Effector memory CD4-positive, alpha-beta T cell (primary cell): Measurements from ENCODE around the gene XRCC5.

Experiments used
- DNase-seq, 3 donors: peaks; one replicate each; pipeline ENCODE4 v3.0.0-alpha.2; 2020
- H3K27ac ChIP-seq: 2 replicates; pipeline ENCODE4 v1.7.0; 2013; ENCODE audit warnings: mild to moderate bottlenecking, low read length, moderate library complexity; ENCODE audit not compliant: insufficient read depth, poor library complexity, severe bottlenecking
- H3K27me3 ChIP-seq: replicated peaks from 2 replicates; pipeline ENCODE4 v1.7.0; 2013; ENCODE audit warnings: mild to moderate bottlenecking, low read length; ENCODE audit not compliant: insufficient read depth, control insufficient read depth, poor library complexity, severe bottlenecking
- H3K36me3 ChIP-seq: 2 replicates; pipeline ENCODE4 v1.7.0; 2013; ENCODE audit warnings: mild to moderate bottlenecking, low read length, moderate library complexity; ENCODE audit not compliant: control insufficient read depth, insufficient read depth
- H3K4me1 ChIP-seq: 2 replicates; pipeline ENCODE4 v1.7.0; 2013; ENCODE audit warnings: low read length, mild to moderate bottlenecking; ENCODE audit not compliant: control insufficient read depth, insufficient read depth, poor library complexity, severe bottlenecking
- H3K4me3 ChIP-seq: 2 replicates; pipeline ENCODE4 v1.7.0; 2013; ENCODE audit warnings: low read length, low read depth, mild to moderate bottlenecking; ENCODE audit not compliant: insufficient read depth, poor library complexity, severe bottlenecking
- H3K9me3 ChIP-seq: 2 replicates; pipeline ENCODE4 v1.7.0; 2013; ENCODE audit warnings: mild to moderate bottlenecking, low read length, moderate library complexity; ENCODE audit not compliant: control insufficient read depth

XRCC5 gene

DNA sequence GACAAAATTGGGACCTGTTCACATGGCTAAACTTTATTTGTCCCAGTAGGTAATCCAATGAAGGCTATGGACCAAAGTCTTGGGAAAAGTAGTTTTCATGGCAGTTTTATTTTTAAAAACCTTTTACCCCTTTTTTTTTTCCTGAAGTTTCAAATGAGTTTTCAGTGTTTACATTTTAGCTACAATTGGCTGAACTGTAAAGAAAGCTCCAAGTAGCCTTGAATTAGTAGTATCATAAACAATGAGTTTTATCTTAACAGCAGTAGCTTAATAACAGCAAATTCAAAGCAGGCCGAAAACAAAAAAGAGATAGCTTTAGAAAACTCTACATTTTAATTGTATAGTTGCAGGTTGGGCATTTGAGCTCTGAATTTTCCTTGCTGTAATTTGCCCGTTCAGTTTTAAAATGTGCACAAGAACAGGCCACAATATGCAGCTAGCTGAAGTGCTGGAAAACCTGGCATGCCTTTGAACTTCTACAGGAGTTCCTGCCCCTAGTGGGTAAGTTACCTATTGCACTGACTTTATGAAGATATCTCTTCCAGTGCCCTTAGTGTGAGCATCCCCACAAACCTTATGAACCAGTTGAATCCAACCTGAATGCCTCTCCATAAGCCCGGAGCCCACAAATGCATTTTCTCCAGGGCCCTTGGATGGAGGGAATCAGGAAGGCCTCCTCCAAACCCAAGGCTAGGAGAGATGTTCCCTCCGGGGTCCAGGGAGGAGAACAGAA lies 106.7 kb downstream of the XRCC5 start:
- no peak for DNase-seq
- no peaks in the 10 kb centered on the region for H3K9me3 ChIP-seq
- H3K27ac ChIP-seq: no peak overlapping the region
- H3K4me3 ChIP-seq: no peak overlapping the region
- H3K36me3 ChIP-seq: no peaks in the 10 kb centered on the region
- H3K27me3 ChIP-seq: no peaks in the 10 kb centered on the region
- no peaks in the 10 kb centered on the region for H3K4me1 ChIP-seq

DNA sequence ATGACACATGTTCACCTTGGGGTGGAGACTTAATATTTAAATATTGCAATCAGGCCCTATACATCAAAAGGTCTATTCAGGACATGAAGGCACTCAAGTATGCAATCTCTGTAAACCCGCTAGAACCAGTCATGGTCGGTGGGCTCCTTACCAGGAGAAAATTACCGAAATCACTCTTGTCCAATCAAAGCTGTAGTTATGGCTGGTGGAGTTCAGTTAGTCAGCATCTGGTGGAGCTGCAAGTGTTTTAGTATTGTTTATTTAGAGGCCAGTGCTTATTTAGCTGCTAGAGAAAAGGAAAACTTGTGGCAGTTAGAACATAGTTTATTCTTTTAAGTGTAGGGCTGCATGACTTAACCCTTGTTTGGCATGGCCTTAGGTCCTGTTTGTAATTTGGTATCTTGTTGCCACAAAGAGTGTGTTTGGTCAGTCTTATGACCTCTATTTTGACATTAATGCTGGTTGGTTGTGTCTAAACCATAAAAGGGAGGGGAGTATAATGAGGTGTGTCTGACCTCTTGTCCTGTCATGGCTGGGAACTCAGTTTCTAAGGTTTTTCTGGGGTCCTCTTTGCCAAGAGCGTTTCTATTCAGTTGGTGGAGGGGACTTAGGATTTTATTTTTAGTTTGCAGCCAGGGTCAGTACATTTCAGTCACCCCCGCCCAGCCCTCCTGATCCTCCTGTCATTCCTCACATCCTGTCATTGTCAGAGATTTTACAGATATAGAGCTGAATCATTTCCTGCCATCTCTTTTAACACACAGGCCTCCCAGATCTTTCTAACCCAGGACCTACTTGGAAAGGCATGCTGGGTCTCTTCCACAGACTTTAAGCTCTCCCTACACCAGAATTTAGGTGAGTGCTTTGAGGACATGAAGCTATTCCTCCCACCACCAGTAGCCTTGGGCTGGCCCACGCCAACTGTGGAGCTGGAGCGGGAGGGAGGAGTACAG lies 108.1 kb downstream of the XRCC5 start:
- no peak for DNase-seq
- no peak overlapping the region for H3K4me3 ChIP-seq
- no peaks in the 10 kb centered on the region for H3K27me3 ChIP-seq
- H3K9me3 ChIP-seq: no peaks in the 10 kb centered on the region
- H3K4me1 ChIP-seq: no peaks in the 10 kb centered on the region
- H3K36me3 ChIP-seq: no peaks in the 10 kb centered on the region
- no peak overlapping the region for H3K27ac ChIP-seq

DNA sequence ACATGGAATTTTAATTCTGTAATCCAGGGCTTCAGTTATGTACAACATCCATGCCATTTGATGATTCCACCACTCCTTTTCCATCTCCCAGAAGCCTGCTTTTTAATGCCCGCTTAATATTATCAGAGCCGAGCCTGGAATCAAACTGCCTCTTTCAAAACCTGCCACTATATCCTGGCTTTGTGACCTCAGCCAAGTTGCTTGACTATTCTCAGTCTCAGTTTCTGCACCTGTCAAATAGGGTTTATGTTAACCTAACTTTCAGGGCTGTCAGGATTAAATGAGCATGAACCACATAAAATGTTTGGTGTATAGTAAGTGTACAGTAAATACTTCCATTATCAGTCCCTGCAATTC lies 108.7 kb downstream of the XRCC5 start:
- no peaks in the 10 kb centered on the region for H3K36me3 ChIP-seq
- no peak overlapping the region for H3K27ac ChIP-seq
- no peak overlapping the region for H3K4me3 ChIP-seq
- H3K9me3 ChIP-seq: no peaks in the 10 kb centered on the region
- no peaks in the 10 kb centered on the region for H3K27me3 ChIP-seq
- peaks cover 2% of the 10 kb centered on the region for H3K4me1 ChIP-seq
- no peak for DNase-seq

DNA sequence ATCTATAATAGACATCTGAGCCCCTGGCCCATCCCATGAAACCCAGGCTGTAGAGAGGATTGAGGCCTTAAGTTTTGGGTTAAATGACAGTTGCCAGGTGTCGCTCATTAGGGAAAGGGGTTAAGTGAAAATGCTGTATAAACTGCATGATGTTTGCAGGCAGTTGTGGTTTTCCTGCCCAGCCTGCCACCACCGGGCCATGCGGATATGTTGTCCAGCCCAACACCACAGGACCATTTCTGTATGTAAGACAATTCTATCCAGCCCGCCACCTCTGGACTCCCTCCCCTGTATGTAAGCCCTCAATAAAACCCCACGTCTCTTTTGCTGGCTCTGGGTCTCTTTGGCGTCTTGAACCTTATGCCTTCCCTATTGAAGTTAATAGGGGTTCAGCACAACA lies 110.7 kb downstream of the XRCC5 start:
- Histone ChIP-seq H3K4me1 (peaks cover 2% of the 10 kb centered on the region), H3K36me3 (no peaks in the 10 kb centered on the region), H3K27ac (no peak overlapping the region), H3K4me3 (no peak overlapping the region), H3K9me3 (no peaks in the 10 kb centered on the region), H3K27me3 (no peaks in the 10 kb centered on the region)
- DNase-seq: no peak

DNA sequence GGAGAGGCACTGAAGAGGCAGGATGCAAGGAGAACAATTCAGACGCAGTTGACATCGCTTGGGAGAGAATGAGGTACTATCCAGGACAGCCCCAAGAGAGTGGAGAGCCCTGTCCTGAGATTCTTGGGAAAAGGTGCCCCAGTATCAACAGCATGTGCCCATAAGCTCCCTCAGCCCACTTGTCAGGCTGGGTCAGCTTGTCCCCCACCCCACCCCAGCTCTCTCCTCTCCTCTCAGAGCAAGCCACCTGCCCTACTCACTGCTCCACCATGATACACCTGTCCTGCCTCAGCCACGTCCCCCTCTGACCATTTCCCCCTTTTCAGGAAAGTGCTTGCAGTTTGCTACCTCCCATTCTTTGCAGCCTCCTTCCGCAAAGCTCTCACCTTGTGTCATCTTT lies 111.8 kb downstream of the XRCC5 start:
- Histone ChIP-seq H3K27me3 (no peaks in the 10 kb centered on the region), H3K36me3 (no peaks in the 10 kb centered on the region), H3K4me1 (peaks cover 2% of the 10 kb centered on the region), H3K27ac (no peak overlapping the region), H3K4me3 (no peak overlapping the region), H3K9me3 (no peaks in the 10 kb centered on the region)
- no peak for DNase-seq

DNA sequence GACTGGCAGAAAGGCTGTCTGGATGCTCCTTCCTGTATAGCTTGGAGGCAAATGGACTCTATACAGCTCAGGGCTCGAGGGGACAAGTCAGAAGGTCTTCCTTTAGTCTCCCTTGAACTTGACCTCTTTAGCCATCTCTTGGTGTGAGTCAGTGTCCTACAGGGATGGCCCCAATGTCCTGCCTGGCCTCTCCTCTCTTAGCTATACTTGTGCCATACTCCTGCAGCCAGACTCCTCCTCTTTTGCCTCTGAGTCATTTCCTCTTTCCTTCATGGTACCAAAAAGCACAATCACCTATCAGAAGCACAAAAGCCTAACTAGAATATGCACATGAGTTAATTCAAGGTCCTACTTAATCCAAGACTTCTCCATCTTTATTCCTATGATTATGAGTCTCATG lies 112.7 kb downstream of the XRCC5 start:
- DNase-seq: no peak

DNA sequence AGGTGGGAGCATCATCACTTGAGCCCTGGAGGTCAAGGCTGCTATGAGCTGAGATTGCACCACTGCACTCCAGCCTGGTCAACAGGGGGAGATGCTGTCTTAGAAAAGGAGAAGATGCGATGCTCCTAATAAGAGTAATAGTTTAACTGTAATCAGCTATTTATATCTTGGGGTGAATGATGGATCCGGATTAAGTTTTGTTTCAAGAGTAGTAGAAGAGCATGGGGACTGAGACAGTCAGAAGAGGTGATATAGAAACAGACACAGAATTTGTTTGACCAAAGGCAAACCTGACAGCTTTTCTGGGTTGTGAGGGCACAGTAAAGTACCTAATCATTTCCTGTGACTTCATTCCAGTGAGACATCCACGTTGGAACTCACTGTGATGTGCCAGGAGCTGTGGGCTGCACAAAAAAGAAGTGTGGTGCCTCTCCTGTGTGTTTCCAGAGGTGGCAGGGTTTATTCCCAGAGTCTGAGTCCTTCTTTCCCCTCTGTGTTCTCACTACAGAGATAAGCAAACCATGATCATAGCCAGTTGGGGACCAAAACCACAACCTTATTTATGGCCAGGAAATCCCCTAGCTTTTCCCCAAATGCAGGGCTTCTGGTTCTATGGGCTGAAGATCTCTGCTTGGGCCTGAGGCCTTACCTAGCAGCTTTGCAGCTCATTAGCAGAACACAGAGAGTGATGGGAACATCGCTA lies 113.7 kb downstream of the XRCC5 start:
- Histone ChIP-seq H3K27ac (no peak overlapping the region), H3K4me1 (peaks cover 2% of the 10 kb centered on the region), H3K36me3 (no peaks in the 10 kb centered on the region), H3K9me3 (no peaks in the 10 kb centered on the region), H3K4me3 (no peak overlapping the region), H3K27me3 (no peaks in the 10 kb centered on the region)
- no peak for DNase-seq

More for the DNA sequence above, 112.7 kb downstream of the XRCC5 start:
- Histone ChIP-seq H3K27ac (no peak overlapping the region), H3K27me3 (no peaks in the 10 kb centered on the region), H3K9me3 (no peaks in the 10 kb centered on the region), H3K4me1 (peaks cover 2% of the 10 kb centered on the region), H3K4me3 (no peak overlapping the region), H3K36me3 (no peaks in the 10 kb centered on the region)

DNA sequence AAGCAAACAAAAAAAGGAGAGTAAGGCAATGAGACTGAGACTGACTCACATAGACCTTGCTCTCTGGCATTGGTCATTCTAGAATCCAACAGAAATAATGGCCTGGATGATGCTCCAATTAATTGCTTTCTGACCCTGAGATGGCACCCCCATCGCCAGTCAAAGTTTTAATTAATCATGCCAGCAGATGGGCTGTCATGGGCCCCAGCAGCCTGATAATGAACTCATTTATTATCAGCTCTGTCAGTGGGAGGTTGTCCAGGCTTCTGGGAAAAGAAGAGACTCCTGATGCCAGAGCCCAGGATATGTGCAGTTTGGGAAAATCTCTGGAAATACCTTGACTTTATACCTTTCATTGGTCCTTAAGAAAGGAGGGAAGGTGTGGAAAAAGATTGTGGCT lies 115.2 kb downstream of the XRCC5 start:
- no peaks in the 10 kb centered on the region for H3K36me3 ChIP-seq
- no peaks in the 10 kb centered on the region for H3K27me3 ChIP-seq
- no peak for DNase-seq
- no peaks in the 10 kb centered on the region for H3K9me3 ChIP-seq
- H3K4me3 ChIP-seq: no peak overlapping the region
- peaks cover 2% of the 10 kb centered on the region for H3K4me1 ChIP-seq
- H3K27ac ChIP-seq: no peak overlapping the region

DNA sequence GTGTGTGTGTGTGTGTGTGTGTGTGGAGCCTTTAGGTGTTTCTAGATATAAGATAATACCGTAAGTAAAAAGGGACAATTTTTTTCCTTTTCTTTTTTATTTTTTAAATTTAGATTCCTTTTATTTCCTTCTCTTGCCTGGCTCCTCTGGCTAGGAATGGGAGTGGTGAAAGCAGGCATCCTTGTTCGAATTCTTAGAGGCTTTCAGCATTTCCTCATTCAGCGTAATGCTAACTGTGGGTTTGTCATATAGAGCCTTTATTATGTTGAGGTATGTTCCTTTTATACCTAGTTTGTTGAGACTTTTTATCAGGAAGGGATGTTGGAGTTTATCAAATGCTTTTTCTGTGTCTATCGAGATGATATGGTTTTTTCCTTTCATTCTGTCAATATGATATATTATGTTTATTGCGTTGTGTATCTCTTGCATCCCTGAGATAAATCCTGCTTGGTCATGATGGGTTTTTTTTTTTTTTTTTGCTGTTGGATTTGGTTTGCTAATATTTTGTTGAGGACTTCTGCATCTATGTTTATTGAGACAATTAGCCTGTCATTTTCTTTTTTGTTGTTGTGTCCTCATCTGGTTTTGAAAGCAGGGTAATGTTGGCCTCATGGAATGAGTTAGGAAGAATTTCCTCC lies 120.2 kb downstream of the XRCC5 start:
- H3K27ac ChIP-seq: no peak overlapping the region
- H3K4me1 ChIP-seq: no peaks in the 10 kb centered on the region
- H3K4me3 ChIP-seq: no peak overlapping the region
- no peaks in the 10 kb centered on the region for H3K27me3 ChIP-seq
- no peak for DNase-seq
- no peaks in the 10 kb centered on the region for H3K9me3 ChIP-seq
- no peaks in the 10 kb centered on the region for H3K36me3 ChIP-seq
